ENCODE data around the gene GSTA2. TPM values are rescaled to one million over a fixed set of nuclear protein-coding genes. Genes with fewer than 3 reads are reported as not detected.

GSTA2 gene
- total RNA-seq, 1 donor from 2014 or later: not detected

DNA sequence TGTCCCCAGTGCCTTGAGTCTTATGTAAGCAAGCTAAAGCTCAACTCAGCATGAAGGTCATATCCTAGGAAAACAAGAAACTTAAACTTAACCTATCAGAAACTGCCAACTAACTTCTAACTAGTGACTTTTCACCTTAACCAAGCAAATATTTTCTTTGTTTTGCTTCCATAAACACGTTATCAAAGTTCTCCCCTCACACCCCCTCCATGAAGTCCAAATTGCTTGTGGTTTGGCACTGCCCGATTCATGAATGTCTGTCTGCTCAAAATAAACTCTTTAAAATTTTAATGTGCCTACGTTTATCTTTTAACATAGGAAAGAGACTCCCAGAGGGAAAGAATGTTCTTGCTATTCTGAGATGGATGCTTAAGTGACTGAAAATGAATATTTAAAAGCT, 34.9 kb downstream of the GSTA2 start:
- no peaks in the 10 kb centered on the region for H3K36me3 Mint-ChIP-seq (ENCODE audit: low read depth)
- H3K27me3 Mint-ChIP-seq: no peaks in the 10 kb centered on the region
- DNase-seq: no peak
- ChIA-PET POLR2A (no interaction called here), CTCF (no interaction called here)
- no peaks in the 10 kb centered on the region for H3K9me3 Mint-ChIP-seq
- peaks cover 7% of the 10 kb centered on the region for H3K4me1 Mint-ChIP-seq
- TF ChIP-seq, protein P1, sequence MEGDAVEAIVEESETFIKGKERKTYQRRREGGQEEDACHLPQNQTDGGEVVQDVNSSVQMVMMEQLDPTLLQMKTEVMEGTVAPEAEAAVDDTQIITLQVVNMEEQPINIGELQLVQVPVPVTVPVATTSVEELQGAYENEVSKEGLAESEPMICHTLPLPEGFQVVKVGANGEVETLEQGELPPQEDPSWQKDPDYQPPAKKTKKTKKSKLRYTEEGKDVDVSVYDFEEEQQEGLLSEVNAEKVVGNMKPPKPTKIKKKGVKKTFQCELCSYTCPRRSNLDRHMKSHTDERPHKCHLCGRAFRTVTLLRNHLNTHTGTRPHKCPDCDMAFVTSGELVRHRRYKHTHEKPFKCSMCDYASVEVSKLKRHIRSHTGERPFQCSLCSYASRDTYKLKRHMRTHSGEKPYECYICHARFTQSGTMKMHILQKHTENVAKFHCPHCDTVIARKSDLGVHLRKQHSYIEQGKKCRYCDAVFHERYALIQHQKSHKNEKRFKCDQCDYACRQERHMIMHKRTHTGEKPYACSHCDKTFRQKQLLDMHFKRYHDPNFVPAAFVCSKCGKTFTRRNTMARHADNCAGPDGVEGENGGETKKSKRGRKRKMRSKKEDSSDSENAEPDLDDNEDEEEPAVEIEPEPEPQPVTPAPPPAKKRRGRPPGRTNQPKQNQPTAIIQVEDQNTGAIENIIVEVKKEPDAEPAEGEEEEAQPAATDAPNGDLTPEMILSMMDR (IDR thresholded peaks at IDR 0.05): no peak
- no peak overlapping the region for H3K4me3 Mint-ChIP-seq
- no peak for ATAC-seq (ENCODE audit: low read depth)
- no peak overlapping the region for H3K27ac Mint-ChIP-seq
- intact Hi-C loops (cut with micrococcal nuclease): no loop called here

DNA sequence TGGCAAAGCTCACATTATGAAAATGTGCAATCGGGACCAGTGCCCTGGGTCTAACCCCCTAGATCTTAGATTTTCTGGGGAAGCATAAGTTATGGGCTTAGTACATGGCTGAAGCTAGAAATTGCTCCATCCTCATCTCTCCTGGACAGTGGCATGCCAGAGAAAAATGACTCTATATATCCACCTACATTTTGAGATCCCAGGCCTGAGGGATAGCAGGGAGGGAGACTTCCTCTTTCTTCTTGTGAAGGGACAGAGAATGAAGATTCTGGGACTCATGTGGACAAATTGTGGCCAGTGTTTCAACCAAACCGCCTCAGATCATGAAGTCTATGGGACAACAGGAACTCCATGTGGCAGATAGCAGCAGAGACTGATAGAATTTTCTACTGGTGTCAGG, 35.4 kb downstream of the GSTA2 start:
- Mint-ChIP-seq H3K4me3 (no peak overlapping the region), H3K4me1 (peaks cover 7% of the 10 kb centered on the region), H3K9me3 (no peaks in the 10 kb centered on the region), H3K27me3 (no peaks in the 10 kb centered on the region), H3K36me3 (ENCODE audit: low read depth) (no peaks in the 10 kb centered on the region), H3K27ac (no peak overlapping the region)
- no peak for ATAC-seq (ENCODE audit: low read depth)
- ChIA-PET POLR2A (interaction anchor here (0.5 kb wide), 1 partner anchor 487 kb away, joined by 4 read pairs; no protein-coding TSS in a partner anchor), CTCF (no interaction called here)
- intact Hi-C loops (cut with micrococcal nuclease): no loop called here
- TF ChIP-seq, protein P1 (IDR thresholded peaks at IDR 0.05): no peak
- DNase-seq: no peak

DNA sequence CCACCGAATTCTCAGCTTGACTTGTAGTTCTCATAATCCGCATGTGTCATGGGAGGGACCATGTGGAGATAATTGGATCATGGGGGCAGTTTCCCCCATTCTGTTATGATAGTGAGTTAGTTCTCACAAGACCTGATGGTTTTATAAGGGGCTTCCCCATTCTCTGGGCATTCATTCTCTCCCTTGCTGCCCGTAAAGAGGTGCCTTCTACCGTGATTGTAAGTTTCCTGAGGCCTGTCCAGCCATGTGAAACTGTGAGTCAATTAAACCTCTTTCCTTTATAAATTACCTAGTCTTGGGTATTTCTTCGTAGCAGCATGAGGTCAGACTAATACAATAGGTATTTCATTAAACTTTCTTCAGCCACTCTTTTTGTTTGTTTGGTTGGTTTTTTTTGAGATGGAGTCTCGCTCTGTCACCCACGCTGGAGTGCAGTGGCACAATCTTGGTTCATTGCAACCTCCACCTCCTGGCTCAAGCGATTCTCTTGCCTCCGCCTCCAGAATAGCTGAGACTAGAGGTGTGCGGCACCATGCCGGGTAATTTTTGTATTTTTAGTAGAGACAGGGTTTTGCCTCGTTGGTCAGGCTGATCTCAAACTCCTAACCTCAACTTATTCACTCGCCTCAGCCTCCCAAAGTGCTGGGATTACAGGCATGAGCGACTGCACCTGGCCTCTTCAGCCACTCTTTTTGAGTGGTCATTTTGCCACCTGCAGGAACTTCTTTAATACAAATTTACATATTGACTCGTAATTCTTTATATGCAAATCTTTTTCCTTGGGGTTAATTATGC, 36.3 kb downstream of the GSTA2 start:
- no peaks in the 10 kb centered on the region for H3K27me3 Mint-ChIP-seq
- H3K4me3 Mint-ChIP-seq: no peak overlapping the region
- ChIA-PET CTCF (no interaction called here), POLR2A (interaction anchor here (0.5 kb wide), 1 partner anchor 486 kb away, joined by 4 read pairs; no protein-coding TSS in a partner anchor)
- H3K9me3 Mint-ChIP-seq: no peaks in the 10 kb centered on the region
- H3K36me3 Mint-ChIP-seq (ENCODE audit: low read depth): no peaks in the 10 kb centered on the region
- ATAC-seq (ENCODE audit: low read depth): no peak
- intact Hi-C loops (cut with micrococcal nuclease): no loop called here
- no peak overlapping the region for H3K27ac Mint-ChIP-seq
- no peak for DNase-seq
- peaks cover 7% of the 10 kb centered on the region for H3K4me1 Mint-ChIP-seq
- TF ChIP-seq, protein P1 (IDR thresholded peaks at IDR 0.05): no peak

DNA sequence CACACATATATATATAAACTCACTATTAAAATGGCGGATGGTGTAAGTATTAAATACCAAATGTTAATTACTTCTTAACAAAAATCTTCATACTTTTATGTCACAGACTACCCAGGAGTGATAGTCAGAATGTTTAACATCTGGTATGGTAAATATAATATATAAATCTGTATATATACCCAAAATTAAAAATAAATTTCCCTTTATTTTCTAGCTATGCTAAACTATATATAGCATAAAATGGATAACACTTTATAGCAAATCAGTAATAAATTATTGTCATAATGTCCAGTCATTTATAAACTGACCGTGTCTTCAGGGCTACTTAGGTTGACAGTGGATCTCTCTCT, 37.1 kb downstream of the GSTA2 start:
- TF ChIP-seq, protein P1 (IDR thresholded peaks at IDR 0.05): no peak
- Mint-ChIP-seq H3K36me3 (ENCODE audit: low read depth) (no peaks in the 10 kb centered on the region), H3K27me3 (no peaks in the 10 kb centered on the region), H3K4me1 (peaks cover 7% of the 10 kb centered on the region), H3K27ac (no peak overlapping the region), H3K4me3 (no peak overlapping the region), H3K9me3 (no peaks in the 10 kb centered on the region)
- no peak for DNase-seq
- intact Hi-C loops (cut with micrococcal nuclease): no loop called here
- CTCF ChIA-PET: no interaction called here
- ATAC-seq (ENCODE audit: low read depth): no peak
- POLR2A ChIA-PET: no interaction called here

DNA sequence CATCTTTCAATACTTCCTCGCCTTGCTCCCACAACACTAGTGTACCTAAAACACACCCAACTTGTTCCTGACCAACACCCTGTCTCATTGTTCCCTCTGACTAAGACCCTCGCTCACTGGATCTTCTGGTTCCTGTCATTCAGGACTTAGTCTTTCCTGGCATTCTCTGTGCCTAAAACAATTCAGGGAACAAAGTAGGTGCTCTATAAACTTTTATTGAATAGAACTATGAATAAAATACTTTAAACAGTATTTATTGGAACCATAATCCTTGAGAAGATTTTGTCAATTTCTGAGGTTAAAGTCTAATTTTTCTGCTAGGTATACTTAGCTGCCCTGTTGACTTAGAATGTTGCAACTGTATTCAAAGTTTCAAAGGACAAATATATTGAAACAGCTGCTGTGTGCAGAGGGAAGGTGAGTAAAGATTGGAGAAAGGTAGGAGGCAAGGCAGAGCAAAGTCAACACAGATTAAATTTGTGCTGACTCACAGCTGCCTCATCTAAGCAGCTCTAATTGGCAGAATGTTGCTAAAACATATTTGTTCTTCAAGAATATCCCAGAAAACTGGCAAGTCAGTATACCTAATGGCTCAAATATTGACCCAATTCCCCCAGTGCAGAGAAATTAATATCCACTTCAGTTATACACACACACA, 37.6 kb downstream of the GSTA2 start:
- no peaks in the 10 kb centered on the region for H3K36me3 Mint-ChIP-seq (ENCODE audit: low read depth)
- no peak overlapping the region for H3K27ac Mint-ChIP-seq

More for the DNA sequence above, 37.6 kb downstream of the GSTA2 start:
- intact Hi-C loops (cut with micrococcal nuclease): no loop called here
- Mint-ChIP-seq H3K4me1 (peaks cover 7% of the 10 kb centered on the region), H3K27me3 (no peaks in the 10 kb centered on the region), H3K4me3 (no peak overlapping the region), H3K9me3 (no peaks in the 10 kb centered on the region)
- no peak for ATAC-seq (ENCODE audit: low read depth)
- TF ChIP-seq, protein P1 (IDR thresholded peaks at IDR 0.05): no peak
- ChIA-PET CTCF (interaction anchor here (1.2 kb wide), 1 partner anchor 24 kb away, joined by 3 read pairs; no protein-coding TSS in a partner anchor), POLR2A (no interaction called here)
- no peak for DNase-seq
